Sciatic nerve (tissue), 2 donors: ENCODE data around the gene ZNF524. TPM values are rescaled to one million over a fixed set of nuclear protein-coding genes. Genes with fewer than 3 reads are reported as not detected.
"Not testable (repeated sequence)": the region's sequence is repeated elsewhere in the genome, so short reads cannot be mapped to it uniquely, and the experiment has no call there.

Source experiments
- ATAC-seq: fragments of 200-7000 bp; cut with Tn5 transposase; one replicate; pipeline ENCODE4 v1.9.1; 2020; ENCODE audit warnings: mild to moderate bottlenecking, moderate library complexity
- DNase-seq: peaks from one replicate; pipeline ENCODE4 v3.0.0-alpha.2; 2020; ENCODE audit warnings: low spot score
- intact Hi-C: fragments of 100-400 bp; cut with DNase I; formaldehyde crosslinking; loops from one replicate; pipeline ENCODE4 v1.14.2; 2022
- total RNA-seq: library from RNA; stranded (reverse); fragmentation: NEBNext Ultra II Directional; extraction: Animal tissue kit (Norgen Biotek cat#: 25700); gene quantifications from one replicate; pipeline ENCODE4 v1.2.1, GENCODE V29; 2021
- donor health status: DM: no; HTN: no; CAD: no.
- donor health status: DM: no; HTN: no; CAD: no.

The ZNF524 gene
- total RNA-seq, 1 donor from 2014 or later, result 18.9 TPM

DNA sequence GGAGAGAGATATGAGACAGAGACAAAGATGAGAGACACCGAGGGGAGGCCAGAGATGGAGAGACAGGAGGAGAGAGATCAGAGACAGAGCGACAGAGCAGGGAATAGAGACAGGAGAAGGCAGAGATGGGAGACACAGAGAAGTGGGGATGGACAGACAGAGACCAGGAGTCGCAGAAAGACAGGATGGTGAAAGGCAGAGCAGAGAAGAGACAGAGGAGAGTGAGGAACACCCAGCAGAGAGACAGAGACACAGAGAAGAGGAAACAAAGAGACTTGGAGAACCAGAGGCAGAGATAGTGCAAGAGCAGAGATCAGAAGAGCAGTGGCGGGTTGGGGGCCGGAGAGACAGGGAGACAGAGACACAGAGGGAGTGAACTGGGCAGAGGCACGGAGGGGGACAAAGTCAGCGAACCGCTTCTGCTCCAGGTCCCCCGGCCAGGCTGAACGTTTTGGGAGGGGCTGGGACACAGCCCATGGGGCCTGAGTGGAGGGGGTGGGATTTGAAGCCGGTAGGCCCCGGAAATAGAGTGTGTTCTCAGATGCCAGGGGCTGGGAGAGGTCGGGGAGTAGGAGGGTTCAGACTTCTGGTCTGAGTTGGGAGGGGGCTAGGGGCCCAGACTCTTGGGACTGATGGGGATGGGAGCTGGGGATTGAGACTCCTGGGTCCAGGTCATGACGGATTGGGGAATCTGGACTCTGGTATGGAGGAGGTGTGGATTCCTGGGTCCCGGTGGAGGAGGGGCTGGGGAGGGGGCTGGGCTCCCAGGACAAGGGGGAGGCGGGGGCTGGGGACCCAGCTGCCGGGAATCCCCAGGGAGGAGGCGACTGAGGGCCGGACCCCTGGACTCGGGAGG is 20.1 kb upstream of the ZNF524 start:
- intact Hi-C loops, result loop anchor here (10.0 kb wide), 1 partner anchor 65 kb away; no protein-coding TSS in a partner anchor
- DNase-seq (no peak), ATAC-seq (peak; percentile 71)

DNA sequence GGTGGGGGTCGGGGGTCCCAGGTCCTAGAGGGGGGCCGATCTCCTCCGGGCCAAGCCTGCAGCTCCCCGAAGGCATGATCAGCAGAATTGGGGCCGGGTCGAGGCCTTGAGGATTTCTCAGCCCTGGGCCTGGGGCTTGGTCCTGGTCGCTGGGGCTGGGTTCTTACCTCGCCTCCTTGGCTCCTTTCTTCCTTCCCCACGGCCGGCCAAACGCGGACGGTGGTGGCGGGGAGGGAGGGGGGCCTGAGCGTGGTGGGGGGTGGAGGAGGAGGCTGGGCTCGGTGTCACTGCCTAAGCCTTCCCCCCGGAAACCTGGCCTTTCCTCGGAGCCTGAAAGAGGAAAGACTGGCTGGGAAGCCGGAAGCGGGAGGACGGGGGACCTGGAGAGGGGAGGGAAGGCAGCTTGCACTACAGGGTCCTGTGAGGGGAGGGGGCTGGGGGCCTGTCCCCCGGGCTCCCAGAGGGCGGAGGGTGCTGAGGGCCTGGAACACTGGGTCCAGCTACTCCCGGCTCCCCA is 19.4 kb upstream of the ZNF524 start, which contains the start of gene ZNF579:
Gene ZNF579 (minus strand): TSS at position 221 of the 517 bp plus-strand sequence. CDS start 1,209 bp downstream, outside the sequence.
- DNase-seq (peak; percentile 92), ATAC-seq (peak; percentile 91)
- intact Hi-C loops, result loop anchor here (10.0 kb wide), 1 partner anchor 66 kb away; no protein-coding TSS in a partner anchor

DNA sequence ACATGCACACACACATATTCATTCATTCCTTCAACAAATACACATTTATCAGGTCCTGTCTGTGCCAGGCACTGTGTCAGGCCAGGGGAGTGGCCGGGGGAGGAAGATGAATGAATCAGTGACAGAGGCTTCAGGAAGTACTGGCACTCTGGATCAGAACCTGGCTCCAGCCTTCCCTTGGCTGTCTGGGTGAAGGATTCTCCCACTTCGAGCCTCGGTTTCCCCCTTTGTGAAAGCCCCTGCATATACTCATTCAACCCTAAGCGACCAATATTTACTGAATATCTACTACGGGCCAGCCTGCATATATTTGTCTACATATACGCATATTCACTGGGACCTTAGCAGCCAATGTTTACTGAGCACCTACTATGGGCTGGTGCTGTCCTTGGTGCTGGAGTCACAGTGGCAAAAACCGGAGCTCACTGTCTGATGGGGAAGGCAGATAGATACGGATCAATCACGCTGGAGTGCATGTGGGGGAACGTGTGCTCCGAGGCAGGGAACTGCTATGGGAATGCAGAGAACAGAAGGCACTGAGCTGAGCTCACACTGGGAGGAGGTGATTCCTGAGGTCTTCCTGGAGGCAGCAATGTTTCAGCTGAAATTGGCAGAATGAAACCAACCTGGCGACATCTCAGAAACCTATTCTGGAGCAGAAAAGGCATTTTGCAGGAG is 18.8 kb upstream of the ZNF524 start:
- ATAC-seq, result no peak
- DNase-seq, result no peak
- intact Hi-C loops, result loop anchor here (10.0 kb wide), 1 partner anchor 66 kb away; no protein-coding TSS in a partner anchor

DNA sequence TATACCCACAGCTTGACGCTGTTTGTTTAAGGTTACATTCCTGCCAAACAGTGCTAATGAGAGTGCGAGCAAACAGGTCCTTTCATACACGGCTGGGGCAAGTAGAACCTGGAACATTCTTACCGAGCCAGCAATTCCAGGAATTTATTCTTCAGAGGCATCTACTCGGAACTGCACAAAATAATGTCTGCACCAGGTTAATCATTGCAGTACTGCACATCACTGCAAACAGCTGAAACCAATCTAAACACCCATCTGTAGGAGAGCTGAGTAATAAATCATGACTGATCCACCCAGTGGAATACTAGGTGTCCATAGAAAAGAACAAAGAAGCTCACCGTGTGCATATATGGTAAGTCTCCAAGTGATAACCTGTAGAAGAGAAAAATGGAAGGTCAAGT is 18.3 kb upstream of the ZNF524 start:
- intact Hi-C loops, result loop anchor here (10.0 kb wide), 1 partner anchor 67 kb away; no protein-coding TSS in a partner anchor
- ATAC-seq (no peak), DNase-seq (no peak)

DNA sequence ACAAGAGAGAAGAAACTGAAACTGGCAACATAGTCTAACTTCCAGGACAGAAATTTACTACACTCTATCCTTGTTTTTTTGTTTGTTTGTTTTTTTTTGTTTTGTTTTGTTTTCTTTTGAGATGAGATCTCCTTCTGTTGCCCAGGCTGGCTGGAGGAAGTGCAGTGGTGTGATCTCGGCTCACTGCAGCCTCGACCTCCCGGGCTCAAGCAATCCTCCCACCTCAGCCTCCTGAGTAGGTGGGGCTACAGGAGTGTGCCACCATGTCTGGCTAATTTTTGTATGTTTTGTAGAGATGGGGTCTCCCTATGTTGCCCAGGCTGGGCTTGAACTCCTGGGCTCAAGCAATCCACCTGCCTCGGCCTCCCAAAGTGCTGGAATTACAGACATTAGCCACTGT is 17.8 kb upstream of the ZNF524 start:
- not testable (repeated sequence) for ATAC-seq, DNase-seq
- intact Hi-C loops, result loop anchor here (10.0 kb wide), 1 partner anchor 67 kb away; no protein-coding TSS in a partner anchor

DNA sequence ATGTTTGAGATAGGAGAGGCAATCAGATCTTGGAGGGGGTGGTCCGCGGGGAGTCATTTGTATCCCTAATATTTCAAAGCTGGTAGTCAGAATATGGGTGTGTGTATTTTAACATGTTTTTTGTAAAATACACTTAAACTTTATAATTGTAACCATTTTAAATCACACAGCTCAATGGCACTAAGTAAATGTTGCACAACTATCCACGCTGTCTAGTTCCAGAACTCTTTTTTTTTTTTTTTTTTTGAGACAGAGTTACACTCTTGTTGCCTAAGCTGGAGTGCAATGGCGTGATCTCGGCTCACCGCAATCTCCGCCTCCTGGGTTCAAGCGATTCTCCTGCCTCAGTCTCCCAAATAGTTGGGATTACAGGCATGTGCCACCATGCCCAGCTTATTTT is 16.2 kb upstream of the ZNF524 start:
- not testable (repeated sequence) for DNase-seq, ATAC-seq
- intact Hi-C loops, result loop anchor here (10.0 kb wide), 1 partner anchor 69 kb away; no protein-coding TSS in a partner anchor

DNA sequence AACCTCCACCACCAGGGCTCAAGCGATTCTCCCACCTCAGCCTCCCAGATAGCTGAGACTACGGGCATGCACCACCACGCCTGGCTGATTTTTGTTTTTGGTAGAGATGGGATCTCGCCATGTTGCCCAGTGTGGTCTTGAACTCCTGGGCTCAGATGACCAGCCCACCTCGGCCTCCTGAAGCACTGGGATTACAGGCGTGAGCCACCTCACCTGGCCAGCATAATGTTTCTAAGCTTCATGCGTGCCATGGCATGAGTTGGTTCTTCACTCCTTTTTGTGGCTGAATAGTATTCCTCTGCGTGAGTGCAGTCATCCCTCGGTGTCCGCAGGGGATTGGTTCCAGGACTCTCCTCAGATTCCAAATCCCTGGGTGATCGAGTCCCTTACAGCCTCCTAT is 15.2 kb upstream of the ZNF524 start:
- ATAC-seq (no peak), DNase-seq (no peak)
- intact Hi-C loops, result loop anchor here (10.0 kb wide), 1 partner anchor 70 kb away; no protein-coding TSS in a partner anchor

DNA sequence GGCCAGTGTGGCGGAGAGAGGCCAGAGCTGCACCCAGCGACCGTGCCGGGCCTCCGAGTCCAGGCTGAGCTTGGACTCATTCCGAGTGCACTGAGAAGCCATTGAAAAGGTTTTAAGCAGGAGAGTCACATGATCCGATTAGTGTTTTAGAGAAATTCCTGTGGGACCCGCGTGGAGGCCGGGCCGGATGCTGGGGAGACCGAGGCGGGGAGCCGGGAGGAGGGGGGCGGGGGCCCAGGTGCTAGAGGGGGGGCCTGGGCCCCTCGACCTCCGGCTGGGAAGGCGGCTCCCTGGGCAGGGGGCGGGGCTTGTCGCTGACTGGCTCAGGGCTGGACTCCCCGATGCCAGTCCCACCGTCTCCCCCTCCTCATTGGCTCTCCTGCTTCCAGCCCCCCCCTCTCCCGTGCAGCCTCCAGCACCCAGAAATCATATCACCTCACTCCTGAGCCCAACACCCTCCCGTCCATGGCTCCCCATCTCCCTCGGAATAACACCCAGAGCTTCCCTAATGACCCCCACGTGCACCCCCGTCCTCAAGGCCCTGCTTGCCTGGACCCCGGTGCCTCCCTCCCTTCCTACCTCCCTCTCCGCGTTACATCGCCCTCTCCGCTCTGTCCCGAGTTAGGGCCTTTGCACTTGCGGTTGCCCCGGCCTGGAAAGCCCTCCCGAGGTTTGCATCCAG is 14.3 kb upstream of the ZNF524 start:
- intact Hi-C loops, result loop anchor here (10.0 kb wide), 1 partner anchor 71 kb away; no protein-coding TSS in a partner anchor
- peak; percentile 91 for DNase-seq

DNA sequence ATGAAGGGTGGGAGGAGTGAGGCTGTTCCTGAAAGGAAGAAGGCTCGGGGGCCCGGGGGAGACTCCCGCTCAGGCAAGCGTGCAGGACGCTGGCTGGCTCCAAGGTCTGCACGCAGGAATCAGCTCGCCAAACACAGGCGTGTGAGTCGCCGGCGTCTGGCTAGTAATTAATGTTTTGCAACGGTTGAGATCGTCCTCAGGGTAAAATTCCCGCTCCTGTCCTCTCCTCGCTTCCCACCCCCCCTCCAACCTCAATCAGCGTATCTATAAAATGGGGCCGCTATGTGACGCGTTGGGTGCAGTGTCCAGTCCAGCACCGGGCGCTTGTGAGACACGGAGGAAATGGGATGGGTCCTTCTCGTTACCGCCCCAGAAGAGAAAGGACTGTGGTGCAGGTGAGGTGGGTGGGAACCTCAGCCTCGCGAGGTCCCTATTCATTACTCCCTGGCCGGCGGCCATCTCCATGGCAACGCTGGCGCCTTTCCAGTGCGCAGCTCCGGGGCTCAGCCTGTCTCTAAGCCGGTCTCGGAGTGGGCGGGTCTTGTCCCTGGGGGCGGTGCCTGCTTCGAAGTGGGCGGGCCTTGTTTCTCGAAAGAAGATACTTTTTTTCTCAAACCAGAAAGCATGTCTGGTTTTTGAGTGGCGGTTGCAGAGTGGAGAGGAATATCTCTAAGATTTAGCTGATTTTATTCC is 13.0 kb upstream of the ZNF524 start:
- DNase-seq, result peak; percentile 98
- ATAC-seq, result peak; percentile 93
- intact Hi-C loops, result loop anchor here (10.0 kb wide), 1 partner anchor 72 kb away; no protein-coding TSS in a partner anchor

More for the DNA sequence above, 14.3 kb upstream of the ZNF524 start:
- peak; percentile 83 for ATAC-seq

DNA sequence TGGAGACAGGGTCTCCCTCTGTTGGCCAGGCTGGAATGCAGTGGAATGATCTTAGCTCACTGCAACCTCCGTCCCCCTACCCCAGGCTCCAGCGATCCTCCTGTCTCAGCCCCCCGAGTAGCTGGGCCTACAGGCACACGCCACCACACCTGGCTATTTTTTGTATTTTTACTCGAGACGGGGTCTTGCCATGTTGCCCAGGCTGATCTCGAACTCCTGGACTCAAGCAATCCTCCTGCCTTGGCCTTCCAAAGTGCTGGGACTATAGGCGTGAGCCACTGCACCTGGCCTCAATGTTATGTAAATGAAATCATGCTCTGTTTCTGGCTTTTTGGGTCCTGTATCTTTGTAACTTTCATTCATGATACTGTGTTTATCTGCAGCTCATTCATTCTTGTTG is 11.3 kb upstream of the ZNF524 start:
- ATAC-seq (no peak), DNase-seq (no peak)
- intact Hi-C loops, result loop anchor here (10.0 kb wide), 1 partner anchor 74 kb away; no protein-coding TSS in a partner anchor

DNA sequence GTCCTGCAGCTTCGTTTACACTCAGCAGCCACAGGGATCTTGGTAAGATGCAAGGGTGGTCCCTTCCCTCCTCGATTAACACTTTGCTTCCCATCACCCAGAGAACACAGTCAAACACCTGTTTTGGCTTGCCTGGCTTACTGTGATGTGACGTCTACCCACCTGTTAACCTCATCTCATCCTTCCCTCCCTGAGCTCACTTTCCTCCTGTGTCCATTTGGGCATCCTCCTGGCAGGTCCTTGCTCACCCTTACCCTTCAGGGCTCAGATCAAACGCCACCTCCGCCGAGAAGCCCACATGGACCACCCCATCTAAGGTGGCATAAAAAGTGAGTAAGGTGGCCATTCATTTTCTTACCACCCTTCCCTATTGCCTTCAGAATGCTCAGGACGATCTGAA is 10.0 kb upstream of the ZNF524 start:
- intact Hi-C loops, result no loop called here
- no peak for ATAC-seq
- no peak for DNase-seq

DNA sequence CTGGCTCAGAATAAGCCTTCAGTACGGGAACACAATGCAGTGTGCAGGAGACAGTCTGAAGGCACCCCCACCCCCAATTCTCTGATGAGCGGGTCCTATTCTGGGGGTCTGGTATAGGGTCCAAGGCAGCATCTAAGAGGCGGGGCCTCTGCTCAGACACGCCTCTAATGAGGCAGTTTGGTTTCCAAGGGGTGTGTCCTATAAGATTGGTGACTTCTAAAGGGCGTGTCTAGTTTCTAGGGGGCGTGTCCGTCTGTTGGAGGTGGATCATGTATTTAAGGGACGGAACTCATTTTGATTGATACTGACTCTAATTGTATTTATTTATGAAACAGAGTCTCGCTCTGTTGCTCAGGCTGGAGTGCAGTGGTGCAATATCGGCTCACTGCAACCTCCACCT is 9.5 kb upstream of the ZNF524 start:
- no peak for DNase-seq
- no peak for ATAC-seq
- intact Hi-C loops, result no loop called here

DNA sequence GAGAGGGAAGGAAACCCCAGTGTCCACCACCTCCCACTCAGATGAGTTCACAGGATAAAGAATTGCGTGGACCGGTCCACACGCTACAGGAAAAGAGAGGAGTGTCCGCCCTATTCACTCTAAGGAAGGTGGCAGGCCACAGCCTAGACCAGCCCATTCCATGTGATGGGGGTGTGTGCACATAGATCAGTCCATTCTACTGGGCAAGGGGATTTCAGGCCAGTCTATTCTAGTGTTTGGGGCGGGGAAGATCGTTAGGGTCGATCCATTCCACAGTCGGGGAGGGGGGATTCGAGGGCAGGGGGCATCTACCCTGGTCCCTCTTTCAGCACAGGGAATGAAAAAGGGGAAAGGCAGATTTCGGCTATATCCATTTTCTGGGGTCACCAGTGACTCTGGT is 8.5 kb upstream of the ZNF524 start:
- DNase-seq, result no peak
- intact Hi-C loops, result no loop called here
- ATAC-seq, result no peak

DNA sequence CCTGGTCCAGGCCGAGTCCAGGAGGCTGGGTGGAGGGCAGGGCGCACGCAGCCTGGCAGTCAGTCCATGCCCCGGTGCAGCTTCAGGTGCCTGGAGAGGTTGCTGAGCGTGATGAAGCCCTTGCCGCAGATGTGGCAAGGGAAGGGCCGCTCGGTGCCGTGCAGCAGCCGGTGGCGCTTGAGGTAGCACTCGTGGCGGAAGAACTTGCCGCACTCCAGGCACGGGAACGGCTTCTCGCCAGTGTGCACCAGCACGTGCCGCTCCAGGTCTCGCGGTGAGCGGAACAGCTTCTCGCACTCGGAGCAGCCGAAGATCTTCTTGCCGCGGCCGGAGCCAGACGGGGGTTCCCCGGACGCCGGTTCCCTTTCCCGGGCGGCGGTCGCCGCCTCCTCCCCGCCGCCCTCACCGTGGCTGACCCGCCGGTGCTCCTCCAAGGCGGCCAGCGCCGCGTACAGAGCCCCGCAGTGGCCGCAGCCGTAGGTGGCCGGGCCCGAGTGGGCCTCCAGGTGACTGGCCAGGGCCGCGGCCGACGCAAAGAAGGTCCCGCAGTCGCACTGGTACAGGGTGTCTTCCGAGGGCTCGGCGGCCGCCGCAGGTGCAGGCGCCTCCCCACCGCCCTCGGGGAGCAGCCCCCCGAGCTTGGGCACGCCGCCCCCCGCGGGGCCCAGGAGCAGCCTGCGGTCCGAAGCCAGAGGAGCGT is 7.5 kb upstream of the ZNF524 start:
- ATAC-seq (no peak), DNase-seq (no peak)
- intact Hi-C loops, result no loop called here

DNA sequence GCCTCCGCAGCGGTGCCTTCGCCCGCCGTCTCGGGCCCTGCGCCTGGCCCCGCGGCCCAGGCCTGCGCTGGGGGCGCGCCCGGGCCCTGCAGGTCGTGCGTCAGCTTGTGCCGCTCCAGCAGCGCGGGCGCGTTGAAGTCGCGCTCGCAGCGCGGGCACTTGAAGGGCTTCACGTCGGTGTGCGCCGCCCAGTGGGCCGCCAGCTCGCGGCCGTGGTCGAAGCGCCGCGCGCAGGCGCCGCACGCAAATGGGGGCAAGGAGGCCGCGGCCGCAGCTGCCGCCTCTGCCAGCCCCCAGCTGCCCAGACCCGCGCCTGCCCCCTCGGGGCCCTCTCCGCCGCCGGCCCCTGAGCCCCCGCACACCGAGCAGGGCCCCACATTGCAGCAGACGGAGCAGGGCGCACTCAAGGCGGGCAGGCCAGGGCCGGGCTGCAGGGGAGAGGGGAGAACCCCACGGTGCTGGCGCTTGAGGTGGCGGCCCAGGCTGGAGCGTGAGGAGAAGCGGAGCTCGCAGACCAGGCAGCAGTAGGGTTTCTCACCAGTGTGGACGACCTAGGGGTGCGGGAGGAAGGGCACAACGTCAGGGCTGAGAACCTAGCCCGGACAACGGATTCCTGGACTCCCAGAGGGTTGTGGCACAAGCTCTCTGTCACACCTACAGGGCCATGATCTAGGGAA is 6.9 kb upstream of the ZNF524 start:
- intact Hi-C loops, result no loop called here
- ATAC-seq (no peak), DNase-seq (no peak)

DNA sequence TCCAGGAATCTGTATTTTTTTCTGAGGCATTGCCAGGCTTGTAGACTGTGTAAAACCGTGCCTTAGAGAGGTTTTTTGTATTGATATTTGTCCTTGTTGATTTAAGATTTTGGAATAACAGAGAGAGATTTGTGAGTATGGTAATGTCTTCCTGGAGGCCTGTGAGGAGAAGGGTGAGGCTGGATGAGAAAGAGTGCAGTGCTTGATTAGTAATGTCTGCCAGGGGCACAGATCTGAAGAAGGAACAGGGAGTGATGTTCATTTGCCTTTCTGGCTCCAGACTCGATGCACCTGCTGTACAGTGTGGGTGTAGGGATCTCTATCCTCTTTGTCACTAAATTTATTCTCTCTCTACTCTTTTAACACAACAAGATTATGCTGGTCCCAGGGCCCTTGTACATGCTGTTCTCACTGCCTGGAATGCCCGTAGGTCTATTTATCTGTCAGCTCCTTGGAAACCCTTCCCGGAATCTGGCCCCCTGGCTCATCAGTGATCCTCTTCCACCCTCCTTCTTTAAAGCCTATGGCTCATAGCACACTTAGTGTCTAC is 5.0 kb upstream of the ZNF524 start:
- ATAC-seq (no peak), DNase-seq (no peak)
- intact Hi-C loops, result no loop called here

DNA sequence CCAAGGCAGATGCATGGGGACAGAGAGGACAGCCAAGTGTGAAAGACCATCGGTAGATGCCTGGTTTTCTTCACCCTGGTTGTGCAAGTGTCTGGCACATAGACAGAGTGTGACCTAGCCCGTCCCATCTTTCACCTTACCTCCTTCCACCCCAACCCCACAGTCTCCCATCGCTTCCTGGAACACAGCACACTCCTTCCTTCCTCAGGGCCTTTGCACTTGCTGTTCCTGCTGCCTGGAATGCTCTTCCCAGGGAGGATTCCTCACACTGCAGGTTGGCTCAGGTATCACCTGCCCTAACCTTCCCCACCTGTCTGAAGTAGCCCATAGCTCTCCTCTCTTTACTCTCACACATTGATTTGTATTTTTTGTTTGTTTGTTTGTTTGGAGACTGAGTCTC is 3.8 kb upstream of the ZNF524 start:
- intact Hi-C loops, result no loop called here
- DNase-seq (no peak), ATAC-seq (no peak)
